Activated naive CD4-positive, alpha-beta T cell treated with anti-CD3 and anti-CD28 coated beads, Interleukin-2, amount 50 U/mL, for 24 hours (primary cell): Measurements from ENCODE around the gene GAS1.

ENCODE experiments used
- H3K27ac Mint-ChIP-seq: one replicate; pipeline ENCODE4 v1.8.0; 2021; ENCODE audit warnings: mild to moderate bottlenecking, mixed read lengths
- H3K27me3 Mint-ChIP-seq: one replicate; pipeline ENCODE4 v1.8.0; 2021; ENCODE audit warnings: mixed read lengths
- H3K36me3 Mint-ChIP-seq: one replicate; pipeline ENCODE4 v1.8.0; 2021; ENCODE audit warnings: mixed read lengths
- H3K4me1 Mint-ChIP-seq: one replicate; pipeline ENCODE4 v1.8.0; 2021; ENCODE audit warnings: mixed read lengths
- H3K4me3 Mint-ChIP-seq: one replicate; pipeline ENCODE4 v1.8.0; 2021; ENCODE audit warnings: mild to moderate bottlenecking, mixed read lengths
- H3K9me3 Mint-ChIP-seq: one replicate; pipeline ENCODE4 v1.8.0; 2021; ENCODE audit warnings: mixed read lengths

Gene GAS1

GRCh38 chr9:86945728-86946200 lies 1.5 kb downstream of the GAS1 start:
- Mint-ChIP-seq H3K36me3 (peaks cover 2% of the 10 kb centered on the region), H3K4me1 (peaks cover 24% of the 10 kb centered on the region), H3K27ac (no peak overlapping the region), H3K4me3 (peak overlapping the region; percentile 82), H3K9me3 (no peaks in the 10 kb centered on the region), H3K27me3 (peaks cover 33% of the 10 kb centered on the region)

- peak overlapping the region; percentile 68 for H3K27ac Mint-ChIP-seq
- H3K4me1 Mint-ChIP-seq = peaks cover 24% of the 10 kb centered on the region
- H3K36me3 Mint-ChIP-seq = no peaks in the 10 kb centered on the region
- H3K27me3 Mint-ChIP-seq = peaks cover 35% of the 10 kb centered on the region
- H3K9me3 Mint-ChIP-seq = no peaks in the 10 kb centered on the region
- H3K4me3 Mint-ChIP-seq = peak overlapping the region; percentile 65
These were observed 2.2 kb downstream of the GAS1 start for GRCh38 chr9:86944796-86945727.

GRCh38 chr9:86943201-86944113 lies 3.8 kb downstream of the GAS1 start:
- H3K27ac Mint-ChIP-seq = no peak overlapping the region
- H3K9me3 Mint-ChIP-seq = no peaks in the 10 kb centered on the region
- no peak overlapping the region for H3K4me3 Mint-ChIP-seq
- no peaks in the 10 kb centered on the region for H3K36me3 Mint-ChIP-seq
- H3K4me1 Mint-ChIP-seq = peaks cover 10% of the 10 kb centered on the region
- peaks cover 45% of the 10 kb centered on the region for H3K27me3 Mint-ChIP-seq

GRCh38 chr9:86942281-86943200 lies 4.8 kb downstream of the GAS1 start:
- Mint-ChIP-seq H3K27ac (no peak overlapping the region), H3K4me1 (peaks cover 6% of the 10 kb centered on the region), H3K27me3 (peaks cover 45% of the 10 kb centered on the region), H3K4me3 (no peak overlapping the region), H3K9me3 (no peaks in the 10 kb centered on the region), H3K36me3 (no peaks in the 10 kb centered on the region)

- no peaks in the 10 kb centered on the region for H3K9me3 Mint-ChIP-seq
- H3K27ac Mint-ChIP-seq = no peak overlapping the region
- H3K4me3 Mint-ChIP-seq = no peak overlapping the region
- H3K27me3 Mint-ChIP-seq = peaks cover 47% of the 10 kb centered on the region
- peaks cover 6% of the 10 kb centered on the region for H3K4me1 Mint-ChIP-seq
- H3K36me3 Mint-ChIP-seq = no peaks in the 10 kb centered on the region
These were observed 6.1 kb downstream of the GAS1 start for GRCh38 chr9:86941197-86941596.

- H3K27ac Mint-ChIP-seq = no peak overlapping the region
- H3K9me3 Mint-ChIP-seq = no peaks in the 10 kb centered on the region
- H3K27me3 Mint-ChIP-seq = peaks cover 47% of the 10 kb centered on the region
- H3K4me3 Mint-ChIP-seq = no peak overlapping the region
- no peaks in the 10 kb centered on the region for H3K36me3 Mint-ChIP-seq
- H3K4me1 Mint-ChIP-seq = peaks cover 6% of the 10 kb centered on the region
These were observed 6.5 kb downstream of the GAS1 start for GRCh38 chr9:86940774-86941173.

- Mint-ChIP-seq H3K9me3 (no peaks in the 10 kb centered on the region), H3K4me1 (peaks cover under 1% of the 10 kb centered on the region), H3K27me3 (peaks cover 47% of the 10 kb centered on the region), H3K27ac (no peak overlapping the region), H3K36me3 (no peaks in the 10 kb centered on the region), H3K4me3 (no peak overlapping the region)
These were observed 7.4 kb downstream of the GAS1 start for GRCh38 chr9:86939891-86940290.

GRCh38 chr9:86939321-86939720 lies 8.0 kb downstream of the GAS1 start:
- peaks cover 45% of the 10 kb centered on the region for H3K27me3 Mint-ChIP-seq
- H3K36me3 Mint-ChIP-seq = no peaks in the 10 kb centered on the region
- H3K27ac Mint-ChIP-seq = no peak overlapping the region
- H3K9me3 Mint-ChIP-seq = no peaks in the 10 kb centered on the region
- H3K4me1 Mint-ChIP-seq = no peaks in the 10 kb centered on the region
- H3K4me3 Mint-ChIP-seq = no peak overlapping the region

- no peaks in the 10 kb centered on the region for H3K36me3 Mint-ChIP-seq
- H3K4me3 Mint-ChIP-seq = no peak overlapping the region
- no peak overlapping the region for H3K27ac Mint-ChIP-seq
- peaks cover 42% of the 10 kb centered on the region for H3K27me3 Mint-ChIP-seq
- no peaks in the 10 kb centered on the region for H3K9me3 Mint-ChIP-seq
- H3K4me1 Mint-ChIP-seq = no peaks in the 10 kb centered on the region
These were observed 8.5 kb downstream of the GAS1 start for GRCh38 chr9:86938780-86939179.

- Mint-ChIP-seq H3K4me3 (no peak overlapping the region), H3K27me3 (peaks cover 44% of the 10 kb centered on the region), H3K9me3 (peaks cover 5% of the 10 kb centered on the region), H3K36me3 (no peaks in the 10 kb centered on the region), H3K4me1 (no peaks in the 10 kb centered on the region), H3K27ac (no peak overlapping the region)
These were observed 21.2 kb downstream of the GAS1 start for GRCh38 chr9:86926145-86926544.

GRCh38 chr9:86925686-86926085 lies 21.6 kb downstream of the GAS1 start:
- no peak overlapping the region for H3K4me3 Mint-ChIP-seq
- no peaks in the 10 kb centered on the region for H3K4me1 Mint-ChIP-seq
- no peaks in the 10 kb centered on the region for H3K36me3 Mint-ChIP-seq
- peaks cover 45% of the 10 kb centered on the region for H3K27me3 Mint-ChIP-seq
- H3K9me3 Mint-ChIP-seq = peaks cover 5% of the 10 kb centered on the region
- no peak overlapping the region for H3K27ac Mint-ChIP-seq

GRCh38 chr9:86924206-86924605 lies 23.1 kb downstream of the GAS1 start:
- Mint-ChIP-seq H3K9me3 (no peaks in the 10 kb centered on the region), H3K36me3 (no peaks in the 10 kb centered on the region), H3K27me3 (peaks cover 40% of the 10 kb centered on the region), H3K27ac (no peak overlapping the region), H3K4me1 (no peaks in the 10 kb centered on the region), H3K4me3 (no peak overlapping the region)

- H3K9me3 Mint-ChIP-seq = no peaks in the 10 kb centered on the region
- no peaks in the 10 kb centered on the region for H3K4me1 Mint-ChIP-seq
- peak overlapping the region; percentile 64 for H3K27ac Mint-ChIP-seq
- H3K4me3 Mint-ChIP-seq = no peak overlapping the region
- H3K36me3 Mint-ChIP-seq = no peaks in the 10 kb centered on the region
- peaks cover 26% of the 10 kb centered on the region for H3K27me3 Mint-ChIP-seq
These were observed 26.0 kb downstream of the GAS1 start for GRCh38 chr9:86921151-86921923.

GRCh38 chr9:86918556-86918955 lies 28.8 kb downstream of the GAS1 start:
- no peak overlapping the region for H3K27ac Mint-ChIP-seq
- H3K4me1 Mint-ChIP-seq = no peaks in the 10 kb centered on the region
- no peaks in the 10 kb centered on the region for H3K36me3 Mint-ChIP-seq
- no peak overlapping the region for H3K4me3 Mint-ChIP-seq
- H3K27me3 Mint-ChIP-seq = peaks cover 14% of the 10 kb centered on the region
- no peaks in the 10 kb centered on the region for H3K9me3 Mint-ChIP-seq
